Right ventricle myocardium superior (tissue), 1 donor: ENCODE results near the gene H1-8. TPM values are rescaled to one million over a fixed set of nuclear protein-coding genes. Genes with fewer than 3 reads are reported as not detected.
"Not testable (repeated sequence)": the region's sequence is repeated elsewhere in the genome, so short reads cannot be mapped to it uniquely, and the experiment has no call there.

Experiments used
- ATAC-seq: fragments of 200-7000 bp; cut with Tn5 transposase; one replicate; pipeline ENCODE4 v1.9.1; 2020; ENCODE audit warnings: mild to moderate bottlenecking; ENCODE audit not compliant: poor library complexity
- DNase-seq: peaks from one replicate; pipeline ENCODE4 v3.0.0-alpha.2; 2020
- intact Hi-C: fragments of 100-400 bp; cut with DNase I; formaldehyde crosslinking; loops from one replicate; pipeline ENCODE4 v1.11.2; 2022
- total RNA-seq: library from RNA; stranded (reverse); fragmentation: NEBNext Ultra II Directional; extraction: Animal tissue kit (Norgen Biotek cat#: 25700); gene quantifications from one replicate; pipeline ENCODE4 v1.2.1, GENCODE V29; 2021
- donor health status: DM: no; HTN: yes; CAD: no; lungs with severe emphysema.

Gene H1-8
- total RNA-seq, 1 donor from 2014 or later, result not detected

GRCh38 chr3:129513705-129514104, 29.3 kb upstream of the H1-8 start:
- DNase-seq (no peak), ATAC-seq (no peak)
- intact Hi-C loops, result no loop called here

- DNase-seq, result no peak
- intact Hi-C loops, result no loop called here
- ATAC-seq, result peak; percentile 71
These were observed 28.9 kb upstream of the H1-8 start for GRCh38 chr3:129514110-129514509.

- ATAC-seq (peak; percentile 6), DNase-seq (no peak)
- intact Hi-C loops, result no loop called here
These were observed 28.4 kb upstream of the H1-8 start for GRCh38 chr3:129514563-129514962.

GRCh38 chr3:129515108-129515820, 27.7 kb upstream of the H1-8 start:
- DNase-seq, intact Hi-C loops, ATAC-seq: not testable (repeated sequence)

- intact Hi-C loops, DNase-seq, ATAC-seq: not testable (repeated sequence)
These were observed 27.0 kb upstream of the H1-8 start for GRCh38 chr3:129515821-129516432.

GRCh38 chr3:129517516-129517915, 25.5 kb upstream of the H1-8 start:
- no peak for ATAC-seq

GRCh38 chr3:129518038-129518561, 24.9 kb upstream of the H1-8 start:
- DNase-seq (no peak), ATAC-seq (no peak)
- intact Hi-C loops, result no loop called here

More at GRCh38 chr3:129517516-129517915, 25.5 kb upstream of the H1-8 start:
- DNase-seq, result no peak
- intact Hi-C loops, result no loop called here

- ATAC-seq (no peak), DNase-seq (no peak)
- intact Hi-C loops, result no loop called here
These were observed 24.4 kb upstream of the H1-8 start for GRCh38 chr3:129518581-129518980.

- ATAC-seq (no peak), DNase-seq (no peak)
- intact Hi-C loops, result no loop called here
These were observed 23.5 kb upstream of the H1-8 start for GRCh38 chr3:129519449-129519848.

- ATAC-seq (no peak), DNase-seq (no peak)
- intact Hi-C loops, result no loop called here
These were observed 22.9 kb upstream of the H1-8 start for GRCh38 chr3:129519896-129520715.

GRCh38 chr3:129520960-129521359, 22.0 kb upstream of the H1-8 start:
- intact Hi-C loops, result no loop called here
- ATAC-seq (no peak), DNase-seq (no peak)

- intact Hi-C loops, result no loop called here
- no peak for DNase-seq
- no peak for ATAC-seq
These were observed 21.4 kb upstream of the H1-8 start for GRCh38 chr3:129521611-129522010.

- no peak for DNase-seq
- no peak for ATAC-seq
These were observed 20.0 kb upstream of the H1-8 start for GRCh38 chr3:129522953-129523352.

GRCh38 chr3:129524081-129524480, 18.9 kb upstream of the H1-8 start:
- ATAC-seq (no peak), DNase-seq (no peak)
- intact Hi-C loops, result no loop called here

More at GRCh38 chr3:129522953-129523352, 20.0 kb upstream of the H1-8 start:
- intact Hi-C loops, result no loop called here

GRCh38 chr3:129525341-129525968, 17.5 kb upstream of the H1-8 start:
- no peak for DNase-seq
- ATAC-seq, result no peak
- intact Hi-C loops, result no loop called here

- peak; percentile 53 for ATAC-seq
- no peak for DNase-seq
- intact Hi-C loops, result no loop called here
These were observed 16.7 kb upstream of the H1-8 start for GRCh38 chr3:129526121-129526900.

GRCh38 chr3:129527262-129527661, 15.7 kb upstream of the H1-8 start:
- intact Hi-C loops, result no loop called here
- DNase-seq, result no peak
- ATAC-seq, result no peak

- no peak for ATAC-seq
- no peak for DNase-seq
- intact Hi-C loops, result no loop called here
These were observed 14.3 kb upstream of the H1-8 start, which contains the start of gene RHO for GRCh38 chr3:129528589-129529100. RHO (plus strand) TSS chr3:129528639; CDS start chr3:129528734, 95 bp downstream.
